GM12878 (cell line): Measurements from ENCODE around the gene HMSD. TPM values are rescaled to one million over a fixed set of nuclear protein-coding genes. Genes with fewer than 3 reads are reported as not detected.

Experiments
- ATAC-seq: fragments of 200-7000 bp; cut with Tn5 transposase; 3 replicates; pipeline ENCODE4 v1.9.1; 2020; ENCODE audit warnings: mild to moderate bottlenecking, moderate library complexity
- BruUV-seq: library from RNA; stranded (reverse); fragments of 400-500 nt; replicated peaks from 2 replicates; lab custom pipeline; 2021; lab: Mats Ljungman, UMichigan
- CTCF ChIA-PET: fragments of 300-600 bp; sonication (Branson Sonifier 250); formaldehyde crosslinking; extraction: SDS; loops from one replicate; lab custom pipeline; 2021; ENCODE audit warnings: inconsistent platforms; lab: Yijun Ruan, JAX
- POLR2A ChIA-PET: fragments of 350-600 bp; formaldehyde crosslinking; extraction: SDS; loops from one replicate; lab custom pipeline; 2021; ENCODE audit warnings: inconsistent platforms; lab: Charles Lee
- RAD21 ChIA-PET: fragments of 300-600 bp; sonication (Branson Sonifier 250); formaldehyde crosslinking; loops from one replicate; lab custom pipeline; 2023; ENCODE audit warnings: antibody characterized with exemption; ENCODE audit not compliant: unreplicated experiment; lab: Charles Lee
- SMC1A ChIA-PET: fragments of 300-600 bp; sonication (Branson Sonifier 250); formaldehyde crosslinking; loops from one replicate; lab custom pipeline; 2023; ENCODE audit not compliant: unreplicated experiment, uncharacterized antibody; lab: Charles Lee
- DNase-seq: peaks from one replicate; pipeline ENCODE4 v3.0.0-alpha.2; 2011; ENCODE audit warnings: low read depth, low spot score
- FAIRE-seq: peaks from 3 replicates; lab custom pipeline; 2011; peaks lifted over from hg19 to GRCh38; lab: Jason Lieb, UNC
- H2AFZ ChIP-seq: 2 replicates; pipeline ENCODE4 v1.6.0; 2011; ENCODE audit warnings: low read depth, low read length, control low read depth; ENCODE audit not compliant: control insufficient read depth
- H3K27ac ChIP-seq: 2 replicates; pipeline ENCODE4 v1.5.1; 2011; ENCODE audit warnings: control low read depth; ENCODE audit not compliant: control insufficient read depth, insufficient read depth
- H3K27me3 ChIP-seq, 2 experiments: replicated peaks in 1 of 2; 2 replicates each; pipeline versions ENCODE4 v1.6.0 to v1.6.1; 2011; ENCODE audit warnings: low read length in 1 of 2; ENCODE audit not compliant: control insufficient read depth in 2 of 2, insufficient read depth in 2 of 2
- H3K36me3 ChIP-seq, 2 experiments: 2 replicates each; pipeline ENCODE4 v1.5.1; 2011; ENCODE audit warnings: low read length in 1 of 2; ENCODE audit not compliant: control insufficient read depth in 2 of 2, insufficient read depth in 2 of 2
- H3K4me1 ChIP-seq: 2 replicates; pipeline ENCODE4 v1.6.1; 2011; ENCODE audit warnings: mild to moderate bottlenecking, low read length, moderate library complexity, mixed read lengths; ENCODE audit not compliant: control insufficient read depth, insufficient read depth
- H3K4me2 ChIP-seq: 2 replicates; pipeline ENCODE4 v1.6.0; 2011; ENCODE audit warnings: control low read depth; ENCODE audit not compliant: control insufficient read depth, insufficient read depth
- H3K4me3 ChIP-seq: fragments of 200-600 bp; sonication (generic); 2 replicates; pipeline ENCODE4 v1.5.1; 2016
- H3K79me2 ChIP-seq: 2 replicates; pipeline ENCODE4 v1.6.0; 2011; ENCODE audit warnings: low read length; ENCODE audit not compliant: control insufficient read depth, insufficient read depth
- H3K9ac ChIP-seq: 2 replicates; pipeline ENCODE4 v1.8.0; 2011; ENCODE audit warnings: low read length, control low read depth, mixed read lengths; ENCODE audit not compliant: control insufficient read depth, insufficient read depth
- H3K9me3 ChIP-seq: replicated peaks from 3 replicates; pipeline ENCODE4 v1.5.1; 2011; ENCODE audit warnings: mild to moderate bottlenecking, low read length; ENCODE audit not compliant: control insufficient read depth, insufficient read depth
- H4K20me1 ChIP-seq: 2 replicates; pipeline ENCODE4 v1.6.0; 2011; ENCODE audit not compliant: control insufficient read depth, insufficient read depth
- BCL3 ChIP-seq: IDR thresholded peaks from 2 replicates; pipeline ENCODE4 v1.6.1; 2011; ENCODE audit warnings: borderline replicate concordance, low read depth, mild to moderate bottlenecking, moderate library complexity, low read length; ENCODE audit not compliant: insufficient read depth, poor library complexity, severe bottlenecking
- IRF4 ChIP-seq: IDR thresholded peaks from 2 replicates; pipeline ENCODE4 v1.6.1; 2011; ENCODE audit warnings: low read depth, low read length
- MTA3 ChIP-seq: IDR thresholded peaks from 2 replicates; pipeline ENCODE4 v1.6.1; 2012; ENCODE audit warnings: low read length, inconsistent platforms, borderline replicate concordance
- ZNF217 ChIP-seq: fragments of 450-650 bp; IDR thresholded peaks from 2 replicates; pipeline ENCODE4 v1.6.1; 2017; ENCODE audit warnings: antibody characterized with exemption, mild to moderate bottlenecking
- ZNF24 ChIP-seq: fragments of 450-650 bp; IDR thresholded peaks from 2 replicates; pipeline ENCODE4 v1.6.1; 2017; ENCODE audit warnings: antibody characterized with exemption, mild to moderate bottlenecking
- WGBS: methylation state at CpG from one replicate; pipeline ENCODE4 v1.1.6; 2016; ENCODE audit warnings: low lambda C conversion rate; ENCODE audit not compliant: insufficient replicate concordance, insufficient coverage; ENCODE audit errors: missing lambda C conversion rate; 5-methylcytosine and 5-hydroxymethylcytosine counted together
- in situ Hi-C: fragments of 300-500 bp; cut with MboI; formaldehyde crosslinking; loops from 9 replicates; pipeline ENCODE4 v1.14.3; 2018; ENCODE audit warnings: mixed read lengths
- intact Hi-C: fragments of 100-400 bp; cut with micrococcal nuclease; formaldehyde crosslinking; loops from one replicate; pipeline ENCODE4 v1.14.2; 2022; ENCODE audit not compliant: unreplicated experiment
- polyA plus RNA-seq, 11 experiments: library from polyadenylated mRNA; depleted of rRNA in 4 of 11; unstranded in 6 of 11; stranded (reverse) in 5 of 11; fragments of >200 nt; fragmentation: Nextera tagmentation in 4 of 11; fragmentation: Illumina TruSeq in 1 of 11; extraction: Ambion mirVana in 4 of 11; extraction: Trizol in 1 of 11; gene quantifications; 1 replicate in 1 of 11; 2 replicates in 10 of 11; pipeline versions ENCODE4 v1.2.1 to v1.2.3, GENCODE V29; 2011 to 2016; ENCODE audit warnings: inconsistent platforms in 2 of 11, missing spikeins in 2 of 11, low read depth in 1 of 11
- total RNA-seq, 4 experiments: library from RNA; depleted of rRNA in 3 of 4; stranded (reverse); fragments of >200 nt in 3 of 4; fragmentation: Illumina TruSeq in 1 of 4; extraction: Trizol in 1 of 4; gene quantifications; 2 replicates each; pipeline versions ENCODE4 v1.2.1 to v1.2.3, GENCODE V29; 2013 to 2021

HMSD gene
- total and polyA plus RNA-seq, 10 of the 15 experiments (the other 5 are each of a cell fraction or from before 2014, with no cell fraction given), result 11.7 to 83.9 (median 37.8) TPM

GRCh38 chr18:63903851-63904570 is 45.1 kb upstream of the HMSD start:
- no peak overlapping the region for H2AFZ ChIP-seq
- no peaks in the 10 kb centered on the region for H3K79me2 ChIP-seq
- H3K4me2 ChIP-seq, result no peak overlapping the region
- H4K20me1 ChIP-seq, result no peaks in the 10 kb centered on the region
- SMC1A ChIA-PET, result interaction anchor here (1.9 to 3.4 kb wide), 2 partner anchors 8 to 32 kb away, joined by 6 to 22 read pairs; no protein-coding TSS in a partner anchor
- in situ Hi-C loops, result no loop called here
- BruUV-seq, result no TSS peak
- DNase-seq, result no peak
- RAD21 ChIA-PET, result interaction anchor here (3.1 kb wide), 1 partner anchor 33 kb away, joined by 16 read pairs; no protein-coding TSS in a partner anchor
- no peak overlapping the region for H3K9ac ChIP-seq
- TF ChIP-seq MTA3 (no peak), ZNF24 (no peak), IRF4 (no peak), ZNF217 (no peak), BCL3 (no peak)
- TF ChIP-seq, all 136 proteins: peak for 0
- Histone ChIP-seq H3K27me3 (no peaks in the 10 kb centered on the region), H3K36me3 (no peaks in the 10 kb centered on the region), H3K4me1 (peaks cover 4% of the 10 kb centered on the region; the same call in 1 of the 2 replicates), H3K4me3 (no peak overlapping the region), H3K9me3 (no peaks in the 10 kb centered on the region; the same call in 2 of the 3 replicates), H3K27ac (no peak overlapping the region)
- ATAC-seq, result no peak
- 0% methylated on average over 1 of the region's 1 CpG for WGBS
- FAIRE-seq, result no peak
- POLR2A ChIA-PET, result interaction anchor here (1.2 kb wide), 1 partner anchor 45 kb away, joined by 4 read pairs; the partner anchor contains the start of gene HMSD
- intact Hi-C loops, result no loop called here
- CTCF ChIA-PET, result interaction anchor here (2.4 to 5.4 kb wide), 2 partner anchors 10 to 32 kb away, joined by 10 to 47 read pairs; no protein-coding TSS in a partner anchor
